Measurements from ENCODE around the gene TSNAXIP1.

DNA sequence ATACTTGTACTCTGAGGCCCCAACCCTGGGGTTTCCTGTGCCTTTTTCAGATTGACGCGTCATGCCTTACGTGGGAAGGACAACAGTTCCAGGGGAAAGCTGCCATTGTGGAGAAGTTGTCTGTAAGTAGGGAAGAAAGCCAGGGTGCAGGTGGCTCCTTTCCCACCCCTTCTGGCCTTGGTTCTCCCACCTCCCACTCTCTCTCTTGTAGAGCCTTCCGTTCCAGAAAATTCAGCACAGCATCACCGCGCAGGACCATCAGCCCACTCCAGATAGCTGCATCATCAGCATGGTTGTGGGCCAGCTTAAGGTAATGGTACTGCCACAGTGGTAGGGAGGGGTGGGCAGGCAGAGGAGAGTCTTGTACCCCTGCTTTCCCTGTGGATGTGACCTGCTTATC lies 61.6 kb downstream of the TSNAXIP1 start:
- TF ChIP-seq, protein P1, sequence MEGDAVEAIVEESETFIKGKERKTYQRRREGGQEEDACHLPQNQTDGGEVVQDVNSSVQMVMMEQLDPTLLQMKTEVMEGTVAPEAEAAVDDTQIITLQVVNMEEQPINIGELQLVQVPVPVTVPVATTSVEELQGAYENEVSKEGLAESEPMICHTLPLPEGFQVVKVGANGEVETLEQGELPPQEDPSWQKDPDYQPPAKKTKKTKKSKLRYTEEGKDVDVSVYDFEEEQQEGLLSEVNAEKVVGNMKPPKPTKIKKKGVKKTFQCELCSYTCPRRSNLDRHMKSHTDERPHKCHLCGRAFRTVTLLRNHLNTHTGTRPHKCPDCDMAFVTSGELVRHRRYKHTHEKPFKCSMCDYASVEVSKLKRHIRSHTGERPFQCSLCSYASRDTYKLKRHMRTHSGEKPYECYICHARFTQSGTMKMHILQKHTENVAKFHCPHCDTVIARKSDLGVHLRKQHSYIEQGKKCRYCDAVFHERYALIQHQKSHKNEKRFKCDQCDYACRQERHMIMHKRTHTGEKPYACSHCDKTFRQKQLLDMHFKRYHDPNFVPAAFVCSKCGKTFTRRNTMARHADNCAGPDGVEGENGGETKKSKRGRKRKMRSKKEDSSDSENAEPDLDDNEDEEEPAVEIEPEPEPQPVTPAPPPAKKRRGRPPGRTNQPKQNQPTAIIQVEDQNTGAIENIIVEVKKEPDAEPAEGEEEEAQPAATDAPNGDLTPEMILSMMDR (conservative IDR thresholded peaks at IDR 0.05; ENCODE audit: low read depth in 2 of 2) = no peak
- TF ChIP-seq EZH2 (IDR thresholded peaks at IDR 0.05; ENCODE audit: low read depth, unreplicated experiment) = no peak
- no peak for TF ChIP-seq POLR2AphosphoS5 (IDR thresholded peaks at IDR 0.05; ENCODE audit: low read depth)
- TF ChIP-seq EZH2phosphoT487 (IDR thresholded peaks at IDR 0.05; ENCODE audit: unreplicated experiment) = no peak
- TF ChIP-seq, protein P2, sequence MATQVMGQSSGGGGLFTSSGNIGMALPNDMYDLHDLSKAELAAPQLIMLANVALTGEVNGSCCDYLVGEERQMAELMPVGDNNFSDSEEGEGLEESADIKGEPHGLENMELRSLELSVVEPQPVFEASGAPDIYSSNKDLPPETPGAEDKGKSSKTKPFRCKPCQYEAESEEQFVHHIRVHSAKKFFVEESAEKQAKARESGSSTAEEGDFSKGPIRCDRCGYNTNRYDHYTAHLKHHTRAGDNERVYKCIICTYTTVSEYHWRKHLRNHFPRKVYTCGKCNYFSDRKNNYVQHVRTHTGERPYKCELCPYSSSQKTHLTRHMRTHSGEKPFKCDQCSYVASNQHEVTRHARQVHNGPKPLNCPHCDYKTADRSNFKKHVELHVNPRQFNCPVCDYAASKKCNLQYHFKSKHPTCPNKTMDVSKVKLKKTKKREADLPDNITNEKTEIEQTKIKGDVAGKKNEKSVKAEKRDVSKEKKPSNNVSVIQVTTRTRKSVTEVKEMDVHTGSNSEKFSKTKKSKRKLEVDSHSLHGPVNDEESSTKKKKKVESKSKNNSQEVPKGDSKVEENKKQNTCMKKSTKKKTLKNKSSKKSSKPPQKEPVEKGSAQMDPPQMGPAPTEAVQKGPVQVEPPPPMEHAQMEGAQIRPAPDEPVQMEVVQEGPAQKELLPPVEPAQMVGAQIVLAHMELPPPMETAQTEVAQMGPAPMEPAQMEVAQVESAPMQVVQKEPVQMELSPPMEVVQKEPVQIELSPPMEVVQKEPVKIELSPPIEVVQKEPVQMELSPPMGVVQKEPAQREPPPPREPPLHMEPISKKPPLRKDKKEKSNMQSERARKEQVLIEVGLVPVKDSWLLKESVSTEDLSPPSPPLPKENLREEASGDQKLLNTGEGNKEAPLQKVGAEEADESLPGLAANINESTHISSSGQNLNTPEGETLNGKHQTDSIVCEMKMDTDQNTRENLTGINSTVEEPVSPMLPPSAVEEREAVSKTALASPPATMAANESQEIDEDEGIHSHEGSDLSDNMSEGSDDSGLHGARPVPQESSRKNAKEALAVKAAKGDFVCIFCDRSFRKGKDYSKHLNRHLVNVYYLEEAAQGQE (IDR thresholded peaks at IDR 0.05; ENCODE audit: unreplicated experiment) = no peak
- no peak for TF ChIP-seq JUNB (IDR thresholded peaks at IDR 0.05; ENCODE audit: unreplicated experiment)
- no peak for TF ChIP-seq CREB1 (CRISPR knock-in tag; IDR thresholded peaks at IDR 0.05; ENCODE audit: low read depth)
- no peak for TF ChIP-seq NANOG (IDR thresholded peaks at IDR 0.05; ENCODE audit: borderline replicate concordance)
- no peak for TF ChIP-seq ZNF114 (CRISPR knock-in tag; IDR thresholded peaks at IDR 0.05)

All from GM23338 (cell line).